A549 (cell line): Measurements from ENCODE around the gene ARHGAP31. TPM values are rescaled to one million over a fixed set of nuclear protein-coding genes. Genes with fewer than 3 reads are reported as not detected.
"Not testable (repeated sequence)": the region's sequence is repeated elsewhere in the genome, so short reads cannot be mapped to it uniquely, and the experiment has no call there.

Experiments
- ATAC-seq, 2 experiments: fragments of 200-7000 bp in 1 of 2; fragments of >200 bp in 1 of 2; cut with Nextera tagmentation in 1 of 2; cut with Tn5 transposase in 1 of 2; 3 replicates each; pipeline versions ENCODE4 v1.8.0 to v1.9.1; 2018 to 2020; ENCODE audit warnings: mild to moderate bottlenecking in 1 of 2, moderate library complexity in 1 of 2
- CTCF ChIA-PET: fragments of 300-600 bp; sonication (Branson Sonifier 250); formaldehyde crosslinking; extraction: SDS; loops from one replicate; lab custom pipeline; 2021; ENCODE audit warnings: antibody characterized with exemption, inconsistent platforms; lab: Yijun Ruan, JAX
- POLR2A ChIA-PET: fragments of 350-600 bp; formaldehyde crosslinking; extraction: SDS; loops from one replicate; lab custom pipeline; 2021; ENCODE audit warnings: antibody characterized with exemption, inconsistent platforms; lab: Yijun Ruan, JAX
- DNase-seq, 2 experiments: peaks; one replicate each; pipeline versions ENCODE4 v3.0.0 to v3.0.0-alpha.2; 2011 to 2016; ENCODE audit warnings: low read depth in 1 of 2, low spot score in 1 of 2
- FAIRE-seq: peaks from 2 replicates; lab custom pipeline; 2011; peaks lifted over from hg19 to GRCh38; lab: Jason Lieb, UNC
- H3K27ac ChIP-seq, 2 experiments: fragments of >200 bp; sonication (Bioruptor Twin); formaldehyde crosslinking; 3 replicates each; pipeline ENCODE4 v1.5.1; 2016 to 2017
- H3K4me1 ChIP-seq: fragments of >200 bp; sonication (Bioruptor Twin); formaldehyde crosslinking; 3 replicates; pipeline ENCODE4 v1.6.1; 2016
- H3K4me2 ChIP-seq: fragments of >200 bp; sonication (Bioruptor Twin); formaldehyde crosslinking; 3 replicates; pipeline ENCODE4 v1.6.1; 2016
- H3K4me3 ChIP-seq: fragments of >200 bp; sonication (Bioruptor Twin); formaldehyde crosslinking; 3 replicates; pipeline ENCODE4 v1.5.1; 2016
- H3K9me3 ChIP-seq: fragments of >200 bp; sonication (Bioruptor Twin); formaldehyde crosslinking; 3 replicates; pipeline ENCODE4 v1.6.1; 2016
- BHLHE40 ChIP-seq: IDR thresholded peaks from 2 replicates; pipeline ENCODE4 v1.6.1; 2012; ENCODE audit warnings: low read depth, low read length, inconsistent platforms
- CBX2 ChIP-seq: fragments of 200-600 bp; sonication (generic); IDR thresholded peaks from 2 replicates; pipeline ENCODE4 v1.6.1; 2016; ENCODE audit warnings: low read depth, mild to moderate bottlenecking, borderline replicate concordance
- CBX8 ChIP-seq: fragments of 200-600 bp; sonication (generic); IDR thresholded peaks from 2 replicates; pipeline ENCODE4 v1.6.1; 2016
- CHD2 ChIP-seq: fragments of 150-350 bp; IDR thresholded peaks from 2 replicates; pipeline ENCODE4 v1.6.1; 2014; ENCODE audit warnings: low read length; ENCODE audit not compliant: partially characterized antibody
- CHD4 ChIP-seq: fragments of 200-600 bp; sonication (generic); IDR thresholded peaks from 2 replicates; pipeline ENCODE4 v1.6.1; 2016; ENCODE audit warnings: antibody characterized with exemption, mild to moderate bottlenecking, borderline replicate concordance
- EHF ChIP-seq: fragments of 250-450 bp; sonication (Bioruptor Pico); IDR thresholded peaks from 2 replicates; pipeline ENCODE4 v1.5.0; 2020; ENCODE audit warnings: mild to moderate bottlenecking
- HOXB5 ChIP-seq: fragments of 250-450 bp; sonication (Bioruptor Pico); IDR thresholded peaks from 2 replicates; pipeline ENCODE4 v1.5.0; 2020; ENCODE audit warnings: mild to moderate bottlenecking, moderate library complexity
- MAZ ChIP-seq: fragments of 150-350 bp; IDR thresholded peaks from 2 replicates; pipeline ENCODE4 v1.6.1; 2014; ENCODE audit warnings: antibody characterized with exemption, low read depth, low read length, borderline replicate concordance
- RARB ChIP-seq: fragments of 250-450 bp; sonication (Bioruptor Pico); IDR thresholded peaks from 2 replicates; pipeline ENCODE4 v1.8.0; 2021; ENCODE audit warnings: mild to moderate bottlenecking, moderate library complexity
- RFX5 ChIP-seq: fragments of 450-650 bp; IDR thresholded peaks from 2 replicates; pipeline ENCODE4 v1.7.1; 2014; ENCODE audit warnings: antibody characterized with exemption, mild to moderate bottlenecking, moderate library complexity
- RNF2 ChIP-seq: fragments of 200-600 bp; sonication (generic); IDR thresholded peaks from 2 replicates; pipeline ENCODE4 v1.6.1; 2016; ENCODE audit warnings: low read depth, mild to moderate bottlenecking, antibody characterized with exemption, moderate library complexity, borderline replicate concordance
- ZC3H11A ChIP-seq: fragments of 450-650 bp; IDR thresholded peaks from 2 replicates; pipeline ENCODE4 v1.6.1; 2014; ENCODE audit warnings: antibody characterized with exemption, mild to moderate bottlenecking
- ZFP36 ChIP-seq: fragments of 450-650 bp; IDR thresholded peaks from 2 replicates; pipeline ENCODE4 v1.6.1; 2014; ENCODE audit warnings: borderline replicate concordance; ENCODE audit not compliant: partially characterized antibody
- ZSCAN20 ChIP-seq: fragments of 250-450 bp; sonication (Bioruptor Pico); IDR thresholded peaks from 2 replicates; pipeline ENCODE4 v1.8.0; 2022; ENCODE audit warnings: mild to moderate bottlenecking, moderate library complexity
- WGBS: methylation state at CpG from one replicate; pipeline ENCODE4 v1.1.6; 2017; ENCODE audit errors: missing lambda C conversion rate; 5-methylcytosine and 5-hydroxymethylcytosine counted together
- polyA plus RNA-seq, 4 experiments: library from polyadenylated mRNA; depleted of rRNA in 3 of 4; stranded (reverse); fragments of >200 nt; fragmentation: RNase III in 1 of 4; extraction: RNeasy Plus Mini Kit Qiagen cat#74134 plus additional on column Dnase treatment in 1 of 4; gene quantifications; 2 replicates in 3 of 4; 3 replicates in 1 of 4; pipeline ENCODE4 v1.2.3, GENCODE V29; 2011 to 2017
- TF ChIP-seq, protein P1 (sequence below): fragments of 450-650 bp; IDR thresholded peaks from 2 replicates; pipeline ENCODE4 v1.6.1; 2014; ENCODE audit warnings: antibody characterized with exemption
- TF ChIP-seq, protein P2 (sequence below): fragments of >200 bp; sonication (Bioruptor Twin); formaldehyde crosslinking; IDR thresholded peaks from 3 replicates; pipeline ENCODE4 v1.5.1; 2016
- TF ChIP-seq, protein P3 (sequence below): IDR thresholded peaks from 2 replicates; pipeline ENCODE4 v1.6.1; 2012
- TF ChIP-seq, protein P4 (sequence below): fragments of 150-350 bp; IDR thresholded peaks from 2 replicates; pipeline ENCODE4 v1.6.1; 2014; ENCODE audit warnings: low read depth, mild to moderate bottlenecking, low read length

The ARHGAP31 gene
- polyA plus RNA-seq, 2 of the 4 experiments (the other 2 are of a cell fraction), result 0.93 to 1.3 TPM

DNA sequence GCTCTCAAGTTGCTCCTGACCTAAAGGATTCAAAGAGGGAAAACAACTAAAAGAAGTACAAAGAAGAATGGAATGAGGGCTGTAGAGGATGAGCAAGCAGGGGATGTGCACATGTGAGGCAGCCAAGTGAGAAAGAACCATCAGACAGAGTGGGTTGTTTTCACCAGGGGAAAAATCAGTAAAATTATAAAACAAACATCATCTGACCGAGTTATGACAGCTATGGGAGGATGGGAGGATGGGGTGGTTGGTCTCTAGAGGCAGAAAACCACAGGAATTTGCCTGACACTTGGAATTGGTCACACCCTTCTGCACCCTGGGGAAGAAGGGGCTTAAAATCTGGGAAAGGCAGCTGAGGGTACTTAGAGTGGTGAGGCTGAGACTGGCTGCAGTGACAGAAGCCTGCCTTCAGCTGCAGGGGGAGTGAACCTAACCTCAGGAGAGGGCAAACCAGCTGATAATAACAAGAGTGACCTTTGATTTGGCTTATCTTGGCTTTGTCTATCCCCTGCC, 10.1 kb downstream of the ARHGAP31 start (continued):
- TF ChIP-seq, protein P1, sequence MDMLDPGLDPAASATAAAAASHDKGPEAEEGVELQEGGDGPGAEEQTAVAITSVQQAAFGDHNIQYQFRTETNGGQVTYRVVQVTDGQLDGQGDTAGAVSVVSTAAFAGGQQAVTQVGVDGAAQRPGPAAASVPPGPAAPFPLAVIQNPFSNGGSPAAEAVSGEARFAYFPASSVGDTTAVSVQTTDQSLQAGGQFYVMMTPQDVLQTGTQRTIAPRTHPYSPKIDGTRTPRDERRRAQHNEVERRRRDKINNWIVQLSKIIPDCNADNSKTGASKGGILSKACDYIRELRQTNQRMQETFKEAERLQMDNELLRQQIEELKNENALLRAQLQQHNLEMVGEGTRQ, result no peak
- no peak for TF ChIP-seq ZC3H11A

DNA sequence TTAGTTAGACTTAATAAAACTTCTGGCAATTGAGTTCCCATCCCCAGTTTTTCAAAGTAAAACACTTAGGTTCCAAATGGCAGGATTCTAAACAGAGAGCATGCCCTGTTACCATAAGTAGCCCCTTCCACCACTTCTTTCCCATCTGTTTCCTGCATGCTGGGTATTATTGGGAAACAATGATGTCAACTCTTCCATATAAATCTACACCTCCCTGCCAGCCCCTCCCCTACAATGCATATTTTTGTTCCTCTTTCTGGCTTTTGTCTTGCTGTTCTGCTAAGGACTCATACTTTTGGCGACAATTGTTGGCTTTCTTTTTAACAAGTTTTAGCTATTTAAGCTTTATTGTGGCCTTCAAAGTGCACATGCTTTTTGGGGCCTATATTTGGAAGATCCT, 11.1 kb downstream of the ARHGAP31 start:
- H3K4me3 ChIP-seq, result no peak overlapping the region
- WGBS, result 93% methylated on average over 1 of the region's 1 CpG
- H3K9me3 ChIP-seq, result no peaks in the 10 kb centered on the region
- DNase-seq, result no peak
- ATAC-seq, result no peak
- no peak for FAIRE-seq
- CTCF ChIA-PET, result interaction anchor here (1.2 to 1.4 kb wide), 3 partner anchors 9 to 31 kb away, joined by 3 to 6 read pairs (median 4); partner anchors contain the start of gene ARHGAP31
- H3K4me2 ChIP-seq, result no peak overlapping the region
- TF ChIP-seq RFX5 (no peak), RNF2 (no peak), CBX8 (no peak), CHD2 (no peak), ZSCAN20 (CRISPR knock-in tag) (no peak), MAZ (no peak), BHLHE40 (no peak), CBX2 (no peak), EHF (CRISPR knock-in tag) (no peak), ZFP36 (no peak), CHD4 (no peak), RARB (CRISPR knock-in tag) (no peak), HOXB5 (CRISPR knock-in tag) (no peak)
- TF ChIP-seq, protein P2, sequence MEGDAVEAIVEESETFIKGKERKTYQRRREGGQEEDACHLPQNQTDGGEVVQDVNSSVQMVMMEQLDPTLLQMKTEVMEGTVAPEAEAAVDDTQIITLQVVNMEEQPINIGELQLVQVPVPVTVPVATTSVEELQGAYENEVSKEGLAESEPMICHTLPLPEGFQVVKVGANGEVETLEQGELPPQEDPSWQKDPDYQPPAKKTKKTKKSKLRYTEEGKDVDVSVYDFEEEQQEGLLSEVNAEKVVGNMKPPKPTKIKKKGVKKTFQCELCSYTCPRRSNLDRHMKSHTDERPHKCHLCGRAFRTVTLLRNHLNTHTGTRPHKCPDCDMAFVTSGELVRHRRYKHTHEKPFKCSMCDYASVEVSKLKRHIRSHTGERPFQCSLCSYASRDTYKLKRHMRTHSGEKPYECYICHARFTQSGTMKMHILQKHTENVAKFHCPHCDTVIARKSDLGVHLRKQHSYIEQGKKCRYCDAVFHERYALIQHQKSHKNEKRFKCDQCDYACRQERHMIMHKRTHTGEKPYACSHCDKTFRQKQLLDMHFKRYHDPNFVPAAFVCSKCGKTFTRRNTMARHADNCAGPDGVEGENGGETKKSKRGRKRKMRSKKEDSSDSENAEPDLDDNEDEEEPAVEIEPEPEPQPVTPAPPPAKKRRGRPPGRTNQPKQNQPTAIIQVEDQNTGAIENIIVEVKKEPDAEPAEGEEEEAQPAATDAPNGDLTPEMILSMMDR, result no peak
- TF ChIP-seq, protein P3, sequence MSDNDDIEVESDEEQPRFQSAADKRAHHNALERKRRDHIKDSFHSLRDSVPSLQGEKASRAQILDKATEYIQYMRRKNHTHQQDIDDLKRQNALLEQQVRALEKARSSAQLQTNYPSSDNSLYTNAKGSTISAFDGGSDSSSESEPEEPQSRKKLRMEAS, result no peak
- TF ChIP-seq, protein P4, sequence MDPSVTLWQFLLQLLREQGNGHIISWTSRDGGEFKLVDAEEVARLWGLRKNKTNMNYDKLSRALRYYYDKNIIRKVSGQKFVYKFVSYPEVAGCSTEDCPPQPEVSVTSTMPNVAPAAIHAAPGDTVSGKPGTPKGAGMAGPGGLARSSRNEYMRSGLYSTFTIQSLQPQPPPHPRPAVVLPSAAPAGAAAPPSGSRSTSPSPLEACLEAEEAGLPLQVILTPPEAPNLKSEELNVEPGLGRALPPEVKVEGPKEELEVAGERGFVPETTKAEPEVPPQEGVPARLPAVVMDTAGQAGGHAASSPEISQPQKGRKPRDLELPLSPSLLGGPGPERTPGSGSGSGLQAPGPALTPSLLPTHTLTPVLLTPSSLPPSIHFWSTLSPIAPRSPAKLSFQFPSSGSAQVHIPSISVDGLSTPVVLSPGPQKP, result no peak
- TF ChIP-seq, all 56 proteins: peak for 0
- POLR2A ChIA-PET, result interaction anchor here (1.0 kb wide), 1 partner anchor 10 kb away, joined by 4 read pairs; no protein-coding TSS in a partner anchor
- no peak overlapping the region for H3K27ac ChIP-seq
- peaks cover 8% of the 10 kb centered on the region; the same call in 1 of the 3 replicates for H3K4me1 ChIP-seq

DNA sequence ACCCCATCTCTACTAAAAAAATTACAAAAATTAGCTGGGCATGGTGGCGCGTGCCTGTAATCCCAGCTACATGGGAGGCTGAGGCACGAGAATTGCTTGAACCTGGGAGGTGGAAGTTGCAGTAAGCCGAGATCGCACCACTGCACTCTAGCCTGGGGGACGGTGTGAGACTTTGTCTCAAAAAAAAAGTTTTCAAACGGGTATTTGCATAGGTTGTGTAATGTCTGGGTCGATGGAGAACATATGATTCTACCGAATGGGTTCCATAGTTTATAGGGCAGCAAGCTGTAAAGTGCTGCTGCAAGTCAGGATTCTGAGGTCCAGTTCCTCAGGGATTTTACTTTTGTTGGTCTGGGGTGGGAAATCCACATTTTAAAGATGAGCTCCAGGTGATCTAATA, 12.2 kb downstream of the ARHGAP31 start:
- H3K4me3 ChIP-seq, H3K9me3 ChIP-seq, DNase-seq, H3K27ac ChIP-seq, H3K4me2 ChIP-seq, FAIRE-seq, ATAC-seq, POLR2A ChIA-PET, H3K4me1 ChIP-seq: not testable (repeated sequence)
- WGBS, result 87% methylated on average over 9 of the region's 9 CpGs
- CTCF ChIA-PET, result interaction anchor here (0.9 kb wide), 1 partner anchor 65 kb away, joined by 3 read pairs; no protein-coding TSS in a partner anchor
